K562 (cell line): ENCODE data around the gene ANKRD13A. TPM values are rescaled to one million over a fixed set of nuclear protein-coding genes. Genes with fewer than 3 reads are reported as not detected.

Experiments used
- ATAC-seq: fragments of 200-7000 bp; cut with Tn5 transposase; 3 replicates; pipeline ENCODE4 v1.9.1; 2020; ENCODE audit warnings: moderate library complexity
- BruUV-seq: library from RNA; stranded (reverse); fragments of 400-500 nt; replicated peaks from 2 replicates; lab custom pipeline; 2021; lab: Mats Ljungman, UMichigan
- CTCF ChIA-PET: fragments of 300-600 bp; formaldehyde crosslinking; extraction: SDS; loops from one replicate; lab custom pipeline; 2021; ENCODE audit warnings: low intra/inter-chr PET ratio; lab: Yijun Ruan, JAX
- POLR2A ChIA-PET: fragments of 300-600, 350-650 bp; sonication (Branson Sonifier 250); formaldehyde crosslinking; extraction: SDS; loops from one replicate; lab custom pipeline; 2021; ENCODE audit warnings: antibody characterized with exemption, inconsistent platforms; lab: Yijun Ruan, JAX
- DNase-seq, 4 experiments: peaks; one replicate each; pipeline versions ENCODE4 v3.0.0 to v3.0.0-alpha.2; 2011 to 2018; ENCODE audit warnings: low spot score in 3 of 4, mixed read lengths in 3 of 4; ENCODE audit errors: extremely low read depth in 1 of 4
- FAIRE-seq: peaks from 2 replicates; lab custom pipeline; 2011; peaks lifted over from hg19 to GRCh38; lab: Jason Lieb, UNC
- H2AFZ ChIP-seq: 2 replicates; pipeline ENCODE4 v1.6.0; 2011; ENCODE audit warnings: low read depth, low read length, control low read depth, inconsistent platforms
- H3K27ac ChIP-seq: fragments of 200-600 bp; 3 replicates; pipeline ENCODE4 v1.8.0; 2011; ENCODE audit warnings: low read depth, mild to moderate bottlenecking, control low read depth, inconsistent platforms, low read length, moderate library complexity, mixed read lengths; ENCODE audit errors: extremely low read depth
- H3K27me3 ChIP-seq, 2 experiments: fragments of 300-600 bp in 1 of 2; 2 replicates in 1 of 2; 3 replicates in 1 of 2; pipeline versions ENCODE4 v1.6.0 to v1.8.0; 2011; ENCODE audit warnings: inconsistent platforms in 2 of 2, low read length in 2 of 2, mild to moderate bottlenecking in 1 of 2, mixed read lengths in 1 of 2, moderate library complexity in 1 of 2; ENCODE audit not compliant: control insufficient read depth in 2 of 2, insufficient read depth in 2 of 2
- H3K36me3 ChIP-seq: fragments of 300-600 bp; 3 replicates; pipeline ENCODE4 v1.8.0; 2011; ENCODE audit warnings: mild to moderate bottlenecking, low read length, inconsistent platforms; ENCODE audit not compliant: control insufficient read depth, insufficient read depth
- H3K4me1 ChIP-seq, 2 experiments: fragments of 200-600 bp in 1 of 2; replicated peaks in 1 of 2; 2 replicates in 1 of 2; 3 replicates in 1 of 2; pipeline versions ENCODE4 v1.5.1 to v1.8.0; 2011; ENCODE audit warnings: inconsistent platforms in 2 of 2, low read length in 2 of 2, mild to moderate bottlenecking in 1 of 2, mixed read lengths in 1 of 2, moderate library complexity in 1 of 2; ENCODE audit not compliant: control insufficient read depth in 2 of 2, insufficient read depth in 2 of 2
- H3K4me2 ChIP-seq: 2 replicates; pipeline ENCODE4 v1.6.1; 2011; ENCODE audit warnings: low read length, control low read depth, inconsistent platforms, mixed read lengths; ENCODE audit not compliant: insufficient read depth
- H3K4me3 ChIP-seq: fragments of 200-600 bp; sonication (generic), shearing (Covaris generic); 2 replicates; pipeline ENCODE4 v1.5.1; 2016; ENCODE audit warnings: control low read depth, inconsistent platforms
- H3K79me2 ChIP-seq: fragments of 200-600 bp; 3 replicates; pipeline ENCODE4 v1.8.0; 2011; ENCODE audit warnings: low read length, inconsistent platforms; ENCODE audit not compliant: control insufficient read depth, insufficient read depth
- H3K9ac ChIP-seq, 2 experiments: 2 replicates each; pipeline versions ENCODE4 v1.6.0 to v1.6.1; 2011; ENCODE audit warnings: low read depth in 2 of 2, low read length in 2 of 2, control low read depth in 1 of 2, inconsistent platforms in 1 of 2, mild to moderate bottlenecking in 1 of 2, mixed read lengths in 1 of 2; ENCODE audit not compliant: insufficient read depth in 1 of 2
- H3K9me1 ChIP-seq: one replicate; pipeline ENCODE4 v1.6.0; 2011; ENCODE audit warnings: inconsistent platforms, mild to moderate bottlenecking, low read length, moderate library complexity; ENCODE audit not compliant: control insufficient read depth, insufficient read depth
- H3K9me3 ChIP-seq: replicated peaks from 2 replicates; pipeline ENCODE4 v1.5.1; 2011; ENCODE audit warnings: low read depth, low read length, inconsistent platforms; ENCODE audit not compliant: control insufficient read depth, insufficient read depth
- H4K20me1 ChIP-seq: replicated peaks from 2 replicates; pipeline ENCODE4 v1.6.1; 2011; ENCODE audit warnings: low read length, inconsistent platforms, mixed read lengths; ENCODE audit not compliant: control insufficient read depth, insufficient read depth
- BCL6 ChIP-seq: fragments of 250-450 bp; sonication (Bioruptor Pico); IDR thresholded peaks from 2 replicates; pipeline ENCODE4 v1.4.0; 2020
- GTF2A2 ChIP-seq: IDR thresholded peaks from 2 replicates; pipeline ENCODE4 v1.6.1; 2016; ENCODE audit warnings: mild to moderate bottlenecking, missing genetic modification characterization, missing compliant biosample characterization
- KDM4B ChIP-seq, 2 experiments: fragments of 450-650 bp in 1 of 2; sonication (generic) in 1 of 2; IDR thresholded peaks; 2 replicates each; pipeline ENCODE4 v1.6.1; 2016 to 2017; ENCODE audit warnings: borderline replicate concordance in 2 of 2, antibody characterized with exemption in 1 of 2, low read depth in 1 of 2, mild to moderate bottlenecking in 1 of 2
- MAFF ChIP-seq: IDR thresholded peaks from 2 replicates; pipeline ENCODE4 v1.6.1; 2012; ENCODE audit warnings: low read length, improper control_type of control experiment
- MAX ChIP-seq: sonication (generic); formaldehyde crosslinking; IDR thresholded peaks from 2 replicates; pipeline ENCODE4 v1.9.0; 2022; ENCODE audit warnings: mild to moderate bottlenecking, missing genetic modification reagents
- NCOA1 ChIP-seq: fragments of 450-650 bp; IDR thresholded peaks from 2 replicates; pipeline ENCODE4 v1.6.1; 2016; ENCODE audit warnings: low read depth
- RBM22 ChIP-seq: fragments of 200-400 bp; formaldehyde crosslinking; IDR thresholded peaks from 2 replicates; pipeline ENCODE4 v1.6.1; 2018; ENCODE audit warnings: low read length, low read depth; ENCODE audit not compliant: poor library complexity, severe bottlenecking
- SAP30 ChIP-seq: fragments of 200-600 bp; sonication (generic); IDR thresholded peaks from 2 replicates; pipeline ENCODE4 v1.6.1; 2012; ENCODE audit warnings: borderline replicate concordance, low read depth, mild to moderate bottlenecking, moderate library complexity, low read length, control low read depth, inconsistent platforms; ENCODE audit not compliant: insufficient read depth, poor library complexity, severe bottlenecking
- SMARCC2 ChIP-seq: fragments of 450-650 bp; IDR thresholded peaks from 2 replicates; pipeline ENCODE4 v1.6.1; 2017; ENCODE audit warnings: antibody characterized with exemption, moderate library complexity, mild to moderate bottlenecking, low read depth
- STAT5A ChIP-seq: IDR thresholded peaks from 2 replicates; pipeline ENCODE4 v1.6.1; 2012; ENCODE audit warnings: low read length, inconsistent platforms, borderline replicate concordance
- ZNF586 ChIP-seq: fragments of 450-650 bp; formaldehyde crosslinking; conservative IDR thresholded peaks from 2 replicates; pipeline ENCODE4 v1.4.0; 2020; ENCODE audit warnings: mild to moderate bottlenecking, moderate library complexity
- WGBS: fragments of 100-300 bp; shearing (Covaris generic); methylation state at CpG from one replicate; pipeline ENCODE4 v1.1.6; 2016; ENCODE audit warnings: low coverage, mixed read lengths; ENCODE audit not compliant: insufficient coverage; ENCODE audit errors: missing lambda C conversion rate; 5-methylcytosine and 5-hydroxymethylcytosine counted together
- in situ Hi-C: fragments of 300-500 bp; cut with MboI; formaldehyde crosslinking; loops from 4 replicates; pipeline ENCODE4 v1.15.0; 2018; ENCODE audit warnings: inconsistent platforms, mixed read lengths
- intact Hi-C: fragments of 100-400 bp; cut with micrococcal nuclease; formaldehyde crosslinking; loops from 2 replicates; pipeline ENCODE4 v1.14.2; 2022
- polyA plus RNA-seq, 8 experiments: library from polyadenylated mRNA; depleted of rRNA in 4 of 8; stranded (reverse) in 5 of 8; unstranded in 3 of 8; fragments of >200 nt; fragmentation: Nextera tagmentation in 2 of 8; fragmentation: Illumina TruSeq in 1 of 8; extraction: Ambion mirVana in 2 of 8; extraction: Trizol in 1 of 8; gene quantifications; 2 replicates each; pipeline versions ENCODE4 v1.2.1 to v1.2.3, GENCODE V29; 2011 to 2014; ENCODE audit warnings: inconsistent platforms in 1 of 8, missing spikeins in 1 of 8
- total RNA-seq, 7 experiments: library from RNA; depleted of rRNA in 6 of 7; stranded (reverse); fragments of >200 nt in 6 of 7; fragmentation: Illumina TruSeq in 2 of 7; extraction: Trizol in 2 of 7; gene quantifications; 2 replicates each; pipeline versions ENCODE4 v1.2.1 to v1.2.3, GENCODE V29; 2011 to 2021; ENCODE audit warnings: low replicate concordance in 1 of 7
- TF ChIP-seq, protein P1 (sequence below), 2 experiments: fragments of 150-350 bp in 1 of 2; IDR thresholded peaks; 2 replicates each; pipeline ENCODE4 v1.6.1; 2012 to 2016; ENCODE audit warnings: low read depth in 2 of 2, low read length in 2 of 2, mild to moderate bottlenecking in 1 of 2, moderate library complexity in 1 of 2

ANKRD13A gene
- total and polyA plus RNA-seq, 9 of the 15 experiments (the other 6 are each of a cell fraction or from before 2014, with no cell fraction given) = 5.0 to 55.0 (median 41.5) TPM

GRCh38 chr12:110038741-110039084 is 39.5 kb downstream of the ANKRD13A start:
- DNase-seq (no peak), ATAC-seq (no peak), FAIRE-seq (no peak)
- peaks cover 5% of the 10 kb centered on the region; the same call in 1 of the 3 replicates for H3K79me2 ChIP-seq
- no peak overlapping the region for H3K4me3 ChIP-seq
- H3K27ac ChIP-seq = no peak overlapping the region; the same call in 2 of the 3 replicates
- WGBS = 50% methylated on average over 5 of the region's 5 CpGs
- intact Hi-C loops = no loop called here
- no peaks in the 10 kb centered on the region for H3K9me1 ChIP-seq
- BruUV-seq = TSS peak; percentile 52
- peaks cover 67% of the 10 kb centered on the region for H3K36me3 ChIP-seq
- H3K27me3 ChIP-seq = no peaks in the 10 kb centered on the region
- H3K4me1 ChIP-seq = peaks cover 2 to 19% of the 10 kb centered on the region in 2 experiments; a peak in 4 of 5 replicates
- H2AFZ ChIP-seq = no peak overlapping the region
- POLR2A ChIA-PET = interaction anchor here (0.6 to 0.8 kb wide), 3 partner anchors 9 to 16 kb away, joined by 3 to 4 read pairs (median 3); no protein-coding TSS in a partner anchor
- CTCF ChIA-PET = interaction anchor here (0.6 kb wide), 1 partner anchor 787 kb away, joined by 3 read pairs; no protein-coding TSS in a partner anchor
- H3K4me2 ChIP-seq = no peak overlapping the region
- H3K9ac ChIP-seq = no peak overlapping the region
- H4K20me1 ChIP-seq = no peaks in the 10 kb centered on the region
- no peaks in the 10 kb centered on the region for H3K9me3 ChIP-seq
- in situ Hi-C loops = no loop called here
- TF ChIP-seq KDM4B (IDR thresholded peaks at IDR 0.05; ENCODE audit: borderline replicate concordance in 2 of 2, low read depth in 1 of 2) = no peak
- no peak for TF ChIP-seq SMARCC2
- no peak for TF ChIP-seq RBM22
- TF ChIP-seq, protein P1, sequence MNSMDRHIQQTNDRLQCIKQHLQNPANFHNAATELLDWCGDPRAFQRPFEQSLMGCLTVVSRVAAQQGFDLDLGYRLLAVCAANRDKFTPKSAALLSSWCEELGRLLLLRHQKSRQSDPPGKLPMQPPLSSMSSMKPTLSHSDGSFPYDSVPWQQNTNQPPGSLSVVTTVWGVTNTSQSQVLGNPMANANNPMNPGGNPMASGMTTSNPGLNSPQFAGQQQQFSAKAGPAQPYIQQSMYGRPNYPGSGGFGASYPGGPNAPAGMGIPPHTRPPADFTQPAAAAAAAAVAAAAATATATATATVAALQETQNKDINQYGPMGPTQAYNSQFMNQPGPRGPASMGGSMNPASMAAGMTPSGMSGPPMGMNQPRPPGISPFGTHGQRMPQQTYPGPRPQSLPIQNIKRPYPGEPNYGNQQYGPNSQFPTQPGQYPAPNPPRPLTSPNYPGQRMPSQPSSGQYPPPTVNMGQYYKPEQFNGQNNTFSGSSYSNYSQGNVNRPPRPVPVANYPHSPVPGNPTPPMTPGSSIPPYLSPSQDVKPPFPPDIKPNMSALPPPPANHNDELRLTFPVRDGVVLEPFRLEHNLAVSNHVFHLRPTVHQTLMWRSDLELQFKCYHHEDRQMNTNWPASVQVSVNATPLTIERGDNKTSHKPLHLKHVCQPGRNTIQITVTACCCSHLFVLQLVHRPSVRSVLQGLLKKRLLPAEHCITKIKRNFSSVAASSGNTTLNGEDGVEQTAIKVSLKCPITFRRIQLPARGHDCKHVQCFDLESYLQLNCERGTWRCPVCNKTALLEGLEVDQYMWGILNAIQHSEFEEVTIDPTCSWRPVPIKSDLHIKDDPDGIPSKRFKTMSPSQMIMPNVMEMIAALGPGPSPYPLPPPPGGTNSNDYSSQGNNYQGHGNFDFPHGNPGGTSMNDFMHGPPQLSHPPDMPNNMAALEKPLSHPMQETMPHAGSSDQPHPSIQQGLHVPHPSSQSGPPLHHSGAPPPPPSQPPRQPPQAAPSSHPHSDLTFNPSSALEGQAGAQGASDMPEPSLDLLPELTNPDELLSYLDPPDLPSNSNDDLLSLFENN (IDR thresholded peaks at IDR 0.05; ENCODE audit: low read depth in 2 of 2, low read length in 2 of 2) = no peak
- TF ChIP-seq MAFF = no peak
- TF ChIP-seq STAT5A = no peak
- no peak for TF ChIP-seq MAX (CRISPR knock-in tag)
- no peak for TF ChIP-seq BCL6 (CRISPR knock-in tag)
- TF ChIP-seq ZNF586 (CRISPR knock-in tag) = no peak
- no peak for TF ChIP-seq NCOA1
- TF ChIP-seq GTF2A2 (tag) = no peak
- no peak for TF ChIP-seq SAP30
